GM12801 (cell line): ENCODE data around the gene CPNE5.

Source experiments
- CTCF ChIP-seq: IDR thresholded peaks from one replicate; pipeline ENCODE4 v1.5.1; 2011; ENCODE audit warnings: control low read depth; ENCODE audit not compliant: insufficient read length; ENCODE audit errors: extremely low read depth

The CPNE5 gene

GRCh38 chr6:36839749-36840431, 646 bp upstream of the CPNE5 start:
- no peak for TF ChIP-seq CTCF

- no peak for TF ChIP-seq CTCF
Measured at GRCh38 chr6:36837686-36838085, 1.6 kb downstream of the CPNE5 start.

- no peak for TF ChIP-seq CTCF
Measured at GRCh38 chr6:36837022-36837339, 2.3 kb downstream of the CPNE5 start.

- no peak for TF ChIP-seq CTCF
Measured at GRCh38 chr6:36836111-36837021, 2.9 kb downstream of the CPNE5 start.

- no peak for TF ChIP-seq CTCF
Measured at GRCh38 chr6:36834576-36835341, 4.5 kb downstream of the CPNE5 start.

- TF ChIP-seq CTCF, result no peak
Measured at GRCh38 chr6:36833182-36833789, 6.0 kb downstream of the CPNE5 start.

GRCh38 chr6:36832313-36832712, 6.9 kb downstream of the CPNE5 start:
- TF ChIP-seq CTCF, result no peak
